Endothelial cell of umbilical vein (primary cell): ENCODE data around the gene SECISBP2. TPM values are rescaled to one million over a fixed set of nuclear protein-coding genes. Genes with fewer than 3 reads are reported as not detected.
"Not testable (repeated sequence)": the region's sequence is repeated elsewhere in the genome, so short reads cannot be mapped to it uniquely, and the experiment has no call there.

Experiments
- BruUV-seq: library from RNA; stranded (reverse); fragments of 400-500 nt; replicated peaks from 2 replicates; lab custom pipeline; 2021; lab: Mats Ljungman, UMichigan
- CTCF ChIA-PET: fragments of 300-600, 350-600 bp; sonication (Branson Sonifier 250); formaldehyde crosslinking; loops from one replicate; lab custom pipeline; 2021; ENCODE audit warnings: antibody characterized with exemption, inconsistent platforms; lab: Charles Lee
- POLR2A ChIA-PET: fragments of 300-600, 350-600 bp; sonication (Branson Sonifier 250); formaldehyde crosslinking; loops from one replicate; lab custom pipeline; 2021; ENCODE audit warnings: antibody characterized with exemption, inconsistent platforms; lab: Charles Lee
- DNase-seq: peaks from one replicate; pipeline ENCODE4 v3.0.0-alpha.2; 2011; ENCODE audit warnings: low read depth, low spot score
- FAIRE-seq: peaks from 2 replicates; lab custom pipeline; 2011; peaks lifted over from hg19 to GRCh38; lab: Jason Lieb, UNC
- H2AFZ ChIP-seq: 2 replicates; pipeline ENCODE4 v1.6.0; 2012; ENCODE audit warnings: low read depth, low read length, control low read depth, inconsistent platforms
- H3K27ac ChIP-seq: 2 replicates; pipeline ENCODE4 v1.5.1; 2011; ENCODE audit warnings: low read depth, mild to moderate bottlenecking, control low read depth, low read length, moderate library complexity; ENCODE audit not compliant: insufficient read depth
- H3K27me3 ChIP-seq, 2 experiments: 2 replicates each; pipeline versions ENCODE4 v1.6.0 to v1.6.1; 2011; ENCODE audit warnings: low read length in 2 of 2, mixed read lengths in 1 of 2; ENCODE audit not compliant: control insufficient read depth in 2 of 2, insufficient read depth in 2 of 2
- H3K36me3 ChIP-seq, 2 experiments: 2 replicates in 1 of 2; 3 replicates in 1 of 2; pipeline ENCODE4 v1.5.1; 2011; ENCODE audit warnings: low read length in 2 of 2, mild to moderate bottlenecking in 1 of 2, moderate library complexity in 1 of 2; ENCODE audit not compliant: control insufficient read depth in 2 of 2, insufficient read depth in 2 of 2; ENCODE audit errors: extremely low read depth in 1 of 2
- H3K4me1 ChIP-seq: 3 replicates; pipeline ENCODE4 v1.5.1; 2011; ENCODE audit warnings: mild to moderate bottlenecking, low read length; ENCODE audit not compliant: control insufficient read depth, insufficient read depth; ENCODE audit errors: extremely low read depth
- H3K4me2 ChIP-seq: 2 replicates; pipeline ENCODE4 v1.6.1; 2011; ENCODE audit warnings: low read length, control low read depth, mixed read lengths; ENCODE audit not compliant: insufficient read depth
- H3K4me3 ChIP-seq, 3 experiments: fragments of 200-600 bp in 1 of 3; sonication (generic), shearing (Covaris generic) in 1 of 3; replicated peaks in 1 of 3; 2 replicates each; pipeline ENCODE4 v1.5.1; 2011 to 2016; ENCODE audit warnings: control low read depth in 3 of 3, low read length in 3 of 3, mild to moderate bottlenecking in 2 of 3, inconsistent platforms in 1 of 3, low read depth in 1 of 3, moderate library complexity in 1 of 3; ENCODE audit not compliant: insufficient read depth in 1 of 3
- H3K79me2 ChIP-seq: 2 replicates; pipeline ENCODE4 v1.6.0; 2012; ENCODE audit warnings: low read length, inconsistent platforms; ENCODE audit not compliant: control insufficient read depth, insufficient read depth
- H3K9ac ChIP-seq: replicated peaks from 2 replicates; pipeline ENCODE3; 2011; ENCODE audit warnings: low read length, control low read depth; ENCODE audit not compliant: insufficient read depth; ENCODE audit errors: extremely low read depth
- H3K9me1 ChIP-seq: replicated peaks from 3 replicates; pipeline ENCODE4 v1.6.0; 2011; ENCODE audit warnings: mild to moderate bottlenecking, low read length; ENCODE audit not compliant: control insufficient read depth, insufficient read depth; ENCODE audit errors: extremely low read depth
- H3K9me3 ChIP-seq: replicated peaks from 2 replicates; pipeline ENCODE4 v1.5.1; 2012; ENCODE audit warnings: low read length, inconsistent platforms; ENCODE audit not compliant: control insufficient read depth, insufficient read depth
- H4K20me1 ChIP-seq: replicated peaks from 2 replicates; pipeline ENCODE3; 2011; ENCODE audit warnings: mild to moderate bottlenecking, low read length; ENCODE audit not compliant: control insufficient read depth, insufficient read depth; ENCODE audit errors: extremely low read depth
- EZH2 ChIP-seq: IDR thresholded peaks from 2 replicates; pipeline ENCODE4 v1.6.1; 2012; ENCODE audit warnings: borderline replicate concordance, low read depth, mild to moderate bottlenecking, moderate library complexity, low read length, inconsistent platforms; ENCODE audit not compliant: severe bottlenecking
- dilution Hi-C: fragments of 300-500 bp; cut with MboI; formaldehyde crosslinking; loops from one replicate; pipeline ENCODE4 v1.15.0; 2019; ENCODE audit warnings: low sequenced_read_pairs; ENCODE audit not compliant: extremely low pct_ligation_motif_present
- intact Hi-C: fragments of 100-400 bp; cut with micrococcal nuclease; formaldehyde crosslinking; loops from one replicate; pipeline ENCODE4 v1.10.0; 2022
- polyA plus RNA-seq, 4 experiments: library from polyadenylated mRNA; depleted of rRNA in 3 of 4; stranded (reverse) in 3 of 4; unstranded in 1 of 4; fragments of >200 nt; gene quantifications; 2 replicates each; pipeline versions ENCODE4 v1.2.1 to v1.2.3, GENCODE V29; 2011 to 2012; ENCODE audit warnings: missing spikeins in 1 of 4
- total RNA-seq: library from RNA; stranded (reverse); gene quantifications from 2 replicates; pipeline ENCODE4 v1.2.3, GENCODE V29; 2021

SECISBP2 gene
- total and polyA plus RNA-seq, 2 donors (not counting 3 experiments of a cell fraction or from before 2014, with no cell fraction given): 22.7 to 36.3 TPM

- Histone ChIP-seq H3K79me2 (no peaks in the 10 kb centered on the region), H3K27me3 (no peaks in the 10 kb centered on the region), H3K9me1 (no peaks in the 10 kb centered on the region), H3K4me3 (no peak overlapping the region), H2AFZ (no peak overlapping the region), H3K27ac (no peak overlapping the region), H3K4me2 (no peak overlapping the region), H3K36me3 (peaks cover 7 to 15% of the 10 kb centered on the region in 2 experiments), H3K4me1 (no peaks in the 10 kb centered on the region), H3K9me3 (no peaks in the 10 kb centered on the region), H4K20me1 (no peaks in the 10 kb centered on the region), H3K9ac (no peak overlapping the region)
- intact Hi-C loops: no loop called here
- dilution Hi-C loops: no loop called here
- BruUV-seq: no TSS peak
- POLR2A ChIA-PET: no interaction called here
- no peak for TF ChIP-seq EZH2
- FAIRE-seq (no peak), DNase-seq (no peak)
- CTCF ChIA-PET: no interaction called here
Measured at GRCh38 chr9:89342948-89343347, 24.6 kb downstream of the SECISBP2 start.

DNA sequence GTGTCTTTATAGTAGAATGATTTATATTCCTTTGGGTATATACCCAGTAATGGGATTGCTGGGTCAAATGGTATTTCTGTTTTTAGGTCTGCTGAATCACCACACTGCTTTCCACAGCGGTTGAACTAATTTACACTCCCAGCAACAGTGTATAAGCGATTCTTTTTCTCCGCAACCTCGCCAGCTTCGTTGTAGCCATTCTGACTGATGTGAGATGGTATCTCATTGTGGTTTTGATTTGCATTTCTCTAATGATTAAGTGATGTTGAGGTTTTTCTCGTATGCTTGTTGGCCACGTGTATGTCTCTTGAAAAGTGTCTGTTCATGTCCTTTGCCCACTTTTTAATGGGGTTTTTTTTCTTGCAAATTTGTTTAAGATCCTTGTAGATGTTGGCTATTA is 25.5 kb downstream of the SECISBP2 start:
- H3K9me3 ChIP-seq, H4K20me1 ChIP-seq, FAIRE-seq, H3K9ac ChIP-seq, CTCF ChIA-PET, H3K4me2 ChIP-seq, H3K79me2 ChIP-seq, H2AFZ ChIP-seq, H3K9me1 ChIP-seq, H3K27ac ChIP-seq, H3K4me3 ChIP-seq, DNase-seq, POLR2A ChIA-PET, intact Hi-C loops, H3K27me3 ChIP-seq, BruUV-seq, dilution Hi-C loops, H3K4me1 ChIP-seq: not testable (repeated sequence)
- H3K36me3 ChIP-seq: peaks cover 15 to 21% of the 10 kb centered on the region in 2 experiments
